GM21529 (cell line): ENCODE measurements around the gene VEGFB.

Experiments used
- ATAC-seq: cut with Tn5 transposase; IDR thresholded peaks from one replicate; pipeline ENCODE4 v1.9.1; 2021; ENCODE audit not compliant: unreplicated experiment

The VEGFB gene

DNA sequence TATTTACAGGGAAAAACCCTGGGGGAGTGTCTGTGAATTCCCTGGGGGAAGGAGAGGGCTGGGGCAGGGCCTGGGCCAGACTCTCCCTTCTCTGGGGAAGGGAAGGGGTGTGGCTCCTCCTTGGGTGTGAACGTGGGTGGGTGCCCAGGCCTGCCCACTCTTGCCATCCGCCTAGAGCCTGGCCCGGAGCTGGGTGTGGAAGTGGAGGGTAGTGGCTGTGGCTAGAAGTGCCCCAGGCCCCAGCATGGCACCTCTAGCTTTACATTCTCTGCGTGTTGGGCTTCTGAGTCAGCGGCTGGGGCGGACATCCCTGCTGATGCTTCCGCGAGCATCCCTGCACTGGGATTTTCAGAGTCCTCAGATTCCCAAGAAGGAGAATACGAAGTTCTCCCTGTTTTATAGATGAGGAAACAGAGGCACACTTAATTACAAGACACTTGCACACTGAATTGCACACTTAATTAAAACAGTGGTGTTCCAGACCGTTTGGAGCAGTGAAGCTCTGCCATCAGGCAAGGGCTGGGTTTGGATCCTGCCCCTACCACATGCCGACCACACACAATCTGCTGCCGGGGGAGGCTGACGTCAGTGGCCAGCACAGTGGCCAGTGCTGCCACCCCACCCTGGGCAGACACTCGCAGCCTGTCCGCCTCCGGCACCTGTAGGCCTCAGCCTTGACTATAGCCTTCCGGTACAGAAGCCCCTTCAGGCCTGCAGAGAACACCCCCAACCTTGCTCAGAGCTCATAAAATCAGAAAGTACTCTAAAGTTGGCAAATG lies 42.5 kb downstream of the VEGFB start:
- no peak for ATAC-seq

DNA sequence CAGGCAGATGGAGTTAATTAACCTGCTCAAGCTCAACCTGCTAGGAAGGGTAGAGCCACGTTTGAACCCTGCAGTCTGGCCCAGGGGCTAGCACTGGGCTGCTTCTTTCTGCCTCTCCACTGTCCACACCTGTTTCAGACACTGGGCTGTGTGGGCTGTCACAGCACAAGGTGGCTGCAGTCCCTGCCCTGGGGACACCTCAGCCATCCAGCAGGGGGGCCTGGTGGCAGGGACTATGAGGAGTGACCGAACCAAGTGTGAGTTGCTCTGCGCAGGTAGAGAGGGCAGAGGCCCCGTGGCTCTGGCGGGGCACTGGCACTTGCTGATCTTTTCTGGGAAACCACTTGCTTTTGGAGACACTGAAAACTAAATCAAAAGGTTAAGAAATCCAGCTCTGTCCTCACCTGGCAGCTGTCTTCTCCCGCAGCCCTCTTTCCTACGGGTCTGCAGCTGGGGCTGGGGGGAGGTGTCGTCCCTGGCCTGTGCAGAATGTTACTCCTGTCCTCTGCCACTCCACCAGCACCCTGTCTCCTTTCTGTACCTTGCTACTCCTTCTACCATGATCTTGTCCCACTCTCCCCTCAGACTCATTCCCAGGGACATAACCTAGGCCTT lies 44.3 kb downstream of the VEGFB start:
- no peak for ATAC-seq

DNA sequence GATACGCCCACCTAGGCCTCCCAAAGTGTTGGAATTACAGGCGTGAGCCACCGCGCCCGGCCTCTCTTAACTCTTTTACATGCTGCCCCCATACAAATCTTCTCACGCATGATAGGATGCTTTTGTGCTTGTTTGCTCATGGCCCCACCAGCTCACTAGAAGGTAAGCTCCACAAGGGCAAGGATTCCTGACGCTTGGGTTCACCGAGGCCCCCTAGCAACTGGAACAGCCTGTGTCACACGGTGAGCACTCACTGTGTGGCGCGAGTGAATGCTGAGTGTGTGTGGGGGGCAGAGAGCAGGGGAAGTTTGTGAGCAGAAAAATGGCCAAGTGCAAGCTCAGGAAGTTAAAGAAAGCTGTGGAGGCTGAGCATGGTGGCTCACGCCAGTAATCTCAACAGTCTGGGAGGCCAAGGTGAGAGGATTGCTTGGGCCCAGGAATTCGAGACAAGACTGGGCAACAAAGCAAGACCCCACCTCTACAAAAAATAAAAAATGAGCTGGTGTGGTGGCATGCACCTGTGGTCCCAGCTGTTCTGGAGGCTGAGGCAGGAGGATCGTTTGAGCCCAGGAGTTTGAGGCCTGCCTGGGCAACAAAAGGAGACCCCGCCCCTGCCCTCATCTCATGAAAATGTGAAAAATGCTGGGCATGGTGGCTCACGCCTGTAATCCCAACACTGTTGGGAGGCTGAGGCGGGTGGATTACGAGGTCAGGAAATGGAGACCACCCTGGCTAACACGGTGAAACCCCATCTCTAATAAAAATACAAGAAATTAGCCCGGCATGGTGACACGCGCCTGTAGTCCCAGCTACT lies 47.8 kb downstream of the VEGFB start:
- ATAC-seq, result no peak

DNA sequence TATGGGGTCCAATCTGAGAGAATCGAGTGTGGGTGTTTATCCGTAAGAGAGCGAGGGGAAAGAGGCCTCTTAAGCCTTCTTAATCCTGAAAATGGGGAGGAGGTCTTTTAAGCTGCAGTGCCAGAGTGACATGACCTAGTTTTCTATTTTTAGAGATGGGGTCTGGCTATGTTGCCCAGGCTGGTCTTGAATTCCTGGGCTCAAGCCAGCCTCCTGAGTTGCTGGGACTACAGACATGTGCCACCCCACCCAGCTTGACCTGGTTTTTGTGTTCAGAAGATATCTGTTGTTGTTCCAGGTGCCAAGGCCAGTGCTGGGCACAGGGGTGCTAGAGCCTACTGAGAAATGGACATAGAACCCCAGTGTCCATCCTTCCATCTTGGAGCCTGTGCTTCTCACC lies 48.7 kb downstream of the VEGFB start:
- ATAC-seq, result no peak

DNA sequence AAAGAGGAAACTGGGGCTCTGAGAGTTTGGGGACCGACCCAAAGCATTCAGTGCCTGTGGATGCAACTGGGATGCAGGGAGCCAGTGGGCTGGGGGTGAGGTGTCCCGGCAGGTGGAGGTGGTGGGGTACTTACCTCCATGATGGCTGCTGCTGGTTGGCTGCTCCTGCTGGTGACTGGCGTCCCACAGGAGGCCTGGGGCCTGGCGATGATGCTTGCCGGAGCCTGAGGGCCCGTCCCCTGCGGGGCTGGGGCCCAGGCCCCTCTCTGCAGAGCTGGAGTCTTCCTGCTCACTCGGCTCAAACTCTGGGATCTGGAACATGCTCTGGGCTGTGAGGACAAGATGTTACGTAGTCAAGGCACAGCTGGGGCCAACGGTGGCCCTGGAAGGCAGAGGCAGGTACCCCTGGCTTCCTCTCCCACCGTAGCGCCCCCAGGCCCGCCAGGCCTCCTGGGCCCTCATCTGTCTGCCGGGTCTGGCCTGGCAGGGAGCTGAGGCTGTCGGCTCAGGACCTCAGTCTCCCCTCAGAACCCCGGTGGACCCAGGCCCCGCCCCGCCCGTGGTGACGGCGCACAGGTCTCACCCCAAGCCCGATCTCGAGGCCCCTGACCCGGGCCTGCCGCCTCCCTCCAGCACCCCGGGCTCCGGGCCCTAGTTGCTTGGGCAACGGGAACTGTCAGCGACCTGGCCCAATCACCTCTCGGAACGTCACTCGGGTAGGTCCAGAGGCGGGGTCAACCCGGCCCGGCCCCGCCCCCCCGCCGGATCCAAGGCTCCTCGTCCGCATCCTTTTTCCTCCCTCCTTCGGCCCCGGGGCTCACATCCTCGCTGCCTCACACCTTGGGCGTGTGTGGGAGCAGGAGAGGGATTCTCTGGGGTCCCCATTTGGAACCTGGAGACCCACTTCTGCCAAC lies 49.9 kb downstream of the VEGFB start, which contains the start of gene BAD:
TSS of gene BAD (minus strand) at position 618 of the 914 bp plus-strand sequence. CDS start at position 321, 297 bp downstream.
- peak; percentile 83 for ATAC-seq

DNA sequence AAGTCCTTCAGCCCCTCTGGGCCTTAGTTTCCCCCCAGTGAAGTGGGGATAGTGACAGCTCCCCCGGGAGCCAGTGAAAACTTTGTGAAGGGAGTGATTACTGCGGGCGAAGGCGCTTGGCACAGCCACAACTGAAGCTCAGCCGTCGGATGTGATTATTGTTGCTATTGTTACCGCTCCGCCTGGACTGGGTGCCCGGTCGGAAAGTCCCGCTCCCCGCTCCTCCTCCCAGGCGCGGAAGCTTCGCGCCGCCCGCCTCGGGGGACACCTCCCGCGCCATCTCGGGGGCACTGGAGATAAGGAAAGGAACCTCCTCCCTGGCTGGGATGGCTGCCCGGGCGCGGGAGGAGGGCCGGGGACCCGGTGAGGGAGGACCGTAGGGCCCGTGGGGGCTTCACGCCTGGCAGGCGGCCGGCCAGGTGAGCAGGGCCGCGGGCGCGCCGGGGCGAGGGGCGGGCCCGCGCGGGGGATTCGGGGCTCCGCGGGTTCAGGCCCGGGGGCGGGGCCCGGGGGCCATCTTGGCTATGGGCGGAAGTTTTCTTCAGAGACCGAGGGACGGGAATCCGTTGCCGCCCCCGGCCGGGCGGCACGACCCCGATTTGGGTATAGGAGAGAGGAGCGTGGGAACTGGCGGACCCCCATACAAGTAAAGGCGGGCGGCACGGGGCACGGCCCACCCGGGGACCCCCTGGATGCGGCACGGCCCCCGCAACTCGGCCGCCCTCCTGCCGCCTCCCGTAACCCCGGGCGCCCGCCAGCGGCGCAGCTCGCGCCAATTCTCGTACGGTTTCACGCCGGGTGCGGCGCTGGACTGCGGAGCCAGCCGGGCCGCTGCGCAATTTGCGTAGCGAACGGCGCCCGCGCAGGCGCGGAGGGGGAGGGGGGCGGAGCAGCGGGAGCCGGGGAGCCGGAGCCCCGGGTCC lies 50.8 kb downstream of the VEGFB start, which contains the start of gene GPR137:
TSS of gene GPR137 (plus strand) at position 887 of the 923 bp plus-strand sequence. CDS start 677 bp downstream, outside the sequence.
- ATAC-seq, result peak; percentile 53

DNA sequence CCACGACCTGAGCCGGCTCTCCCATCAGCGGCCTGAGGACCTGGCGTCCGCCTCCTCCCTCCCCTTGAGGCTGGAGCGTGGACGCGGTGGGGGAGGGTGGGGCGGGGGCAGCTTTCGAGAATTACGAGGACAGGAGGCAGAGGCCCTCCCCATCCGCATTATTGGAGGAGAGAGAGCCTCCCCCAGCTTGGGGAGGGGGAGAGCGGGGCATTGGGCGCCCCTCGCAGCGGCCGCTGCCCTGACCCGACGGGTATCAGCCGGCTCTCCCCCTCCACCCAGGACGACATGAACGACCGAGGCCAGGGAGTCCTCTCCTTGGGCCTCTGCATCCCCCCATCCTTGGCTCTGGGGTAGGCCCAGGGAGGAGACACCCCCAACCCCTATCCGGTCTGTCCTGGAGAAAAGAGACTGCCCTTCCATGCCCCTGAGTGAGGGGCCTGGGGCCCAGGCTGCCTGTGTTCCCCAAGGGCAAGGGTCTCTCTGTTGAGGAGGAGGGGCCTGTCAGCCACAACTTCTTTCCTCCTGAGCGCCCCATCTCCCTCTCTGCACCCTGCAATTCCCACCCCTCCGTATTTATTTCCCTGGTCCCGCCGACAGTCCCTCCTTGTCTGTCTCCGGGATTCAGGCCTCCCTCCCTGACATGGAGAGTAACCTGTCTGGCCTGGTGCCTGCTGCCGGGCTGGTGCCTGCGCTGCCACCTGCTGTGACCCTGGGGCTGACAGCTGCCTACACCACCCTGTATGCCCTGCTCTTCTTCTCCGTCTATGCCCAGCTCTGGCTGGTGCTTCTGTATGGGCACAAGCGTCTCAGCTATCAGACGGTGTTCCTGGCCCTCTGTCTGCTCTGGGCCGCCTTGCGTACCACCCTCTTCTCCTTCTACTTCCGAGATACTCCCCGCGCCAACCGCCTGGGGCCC lies 51.8 kb downstream of the VEGFB start:
- ATAC-seq, result no peak

DNA sequence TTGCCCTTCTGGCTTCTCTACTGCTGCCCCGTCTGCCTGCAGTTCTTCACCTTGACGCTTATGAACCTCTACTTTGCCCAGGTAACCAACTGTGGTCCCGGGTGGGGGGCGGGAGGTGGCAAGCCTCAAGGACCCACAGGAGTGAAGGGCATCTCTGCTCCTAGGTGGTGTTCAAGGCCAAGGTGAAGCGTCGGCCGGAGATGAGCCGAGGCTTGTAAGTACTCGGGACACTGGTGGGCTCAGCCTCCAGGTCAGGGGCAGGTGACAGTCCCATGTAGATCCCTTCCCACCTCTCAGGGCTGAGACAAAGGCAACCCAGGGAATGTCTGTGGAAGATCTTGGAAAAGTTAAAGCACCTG lies 52.4 kb downstream of the VEGFB start:
- ATAC-seq, result no peak

DNA sequence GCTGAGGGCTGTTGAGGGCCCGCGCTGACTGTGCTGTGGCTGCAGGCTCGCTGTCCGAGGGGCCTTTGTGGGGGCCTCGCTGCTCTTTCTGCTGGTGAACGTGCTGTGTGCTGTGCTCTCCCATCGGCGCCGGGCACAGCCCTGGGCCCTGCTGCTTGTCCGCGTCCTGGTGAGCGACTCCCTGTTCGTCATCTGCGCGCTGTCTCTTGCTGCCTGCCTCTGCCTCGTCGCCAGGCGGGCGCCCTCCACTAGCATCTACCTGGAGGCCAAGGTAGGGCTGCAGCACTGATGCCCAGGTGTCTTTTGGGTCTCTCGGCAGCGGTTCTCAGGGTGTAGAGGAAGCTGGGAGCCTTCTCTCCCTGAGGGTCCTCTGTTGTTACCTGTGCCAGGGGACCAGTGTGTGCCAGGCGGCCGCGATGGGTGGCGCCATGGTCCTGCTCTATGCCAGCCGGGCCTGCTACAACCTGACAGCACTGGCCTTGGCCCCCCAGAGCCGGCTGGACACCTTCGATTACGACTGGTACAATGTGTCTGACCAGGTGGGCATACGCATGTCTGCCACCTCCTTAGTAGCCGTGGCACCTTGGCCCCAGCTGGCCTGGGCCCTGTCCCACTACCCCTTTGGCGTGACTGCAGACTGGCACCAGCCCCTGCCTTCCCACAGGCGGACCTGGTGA lies 53.4 kb downstream of the VEGFB start:
- ATAC-seq, result no peak

DNA sequence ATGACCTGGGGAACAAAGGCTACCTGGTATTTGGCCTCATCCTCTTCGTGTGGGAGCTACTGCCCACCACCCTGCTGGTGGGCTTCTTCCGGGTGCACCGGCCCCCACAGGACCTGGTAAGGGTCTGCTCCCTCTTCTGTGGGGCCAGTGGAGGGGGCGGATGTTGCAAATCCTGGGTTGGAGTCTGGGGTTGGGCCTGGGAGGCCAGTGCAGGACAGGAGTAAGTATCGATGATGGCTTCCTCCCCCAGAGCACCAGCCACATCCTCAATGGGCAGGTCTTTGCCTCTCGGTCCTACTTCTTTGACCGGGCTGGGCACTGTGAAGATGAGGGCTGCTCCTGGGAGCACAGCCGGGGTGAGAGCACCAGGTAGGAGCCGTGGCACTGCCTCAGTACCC lies 54.0 kb downstream of the VEGFB start:
- no peak for ATAC-seq
